Activated CD4-positive, alpha-beta T cell treated with anti-CD3 and anti-CD28 coated beads, Interleukin-2, Interleukin-4, amounts not matched to agents 100 ng/mL and 50 ng/mL, durations not matched to agents 16 hours and 8 hours (primary cell): ENCODE data around the gene AMBRA1.

Experiments used
- DNase-seq: peaks from one replicate; pipeline ENCODE4 v3.0.0-alpha.2; 2020; ENCODE audit warnings: low spot score

The AMBRA1 gene

DNA sequence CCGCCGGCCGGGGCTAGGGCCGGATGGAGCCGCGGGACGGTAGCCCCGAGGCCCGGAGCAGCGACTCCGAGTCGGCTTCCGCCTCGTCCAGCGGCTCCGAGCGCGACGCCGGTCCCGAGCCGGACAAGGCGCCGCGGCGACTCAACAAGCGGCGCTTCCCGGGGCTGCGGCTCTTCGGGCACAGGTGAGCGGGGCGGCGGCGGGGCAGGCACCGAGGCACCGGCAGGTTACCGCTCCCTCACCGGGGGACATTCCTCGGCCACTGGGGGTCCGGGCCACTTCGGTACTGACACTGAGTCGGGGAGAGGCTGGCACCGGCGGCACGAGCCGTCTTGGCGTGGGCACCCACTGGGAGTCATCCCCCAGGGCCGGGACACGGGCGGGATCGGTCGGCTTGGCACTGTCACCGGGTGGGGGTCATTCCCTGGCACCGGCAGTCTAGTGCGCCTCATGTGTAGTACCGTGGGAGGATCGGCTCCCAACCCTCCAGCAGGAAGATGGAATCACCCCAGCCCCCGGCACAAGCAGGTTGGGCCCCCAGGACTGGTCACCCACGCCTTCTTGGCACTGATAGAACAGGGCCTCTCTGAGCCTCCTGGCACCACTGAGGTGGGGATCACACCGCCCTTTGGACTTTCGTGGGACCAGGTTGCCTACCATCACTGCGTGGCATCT is 246.0 kb downstream of the AMBRA1 start:
- no peak for DNase-seq

DNA sequence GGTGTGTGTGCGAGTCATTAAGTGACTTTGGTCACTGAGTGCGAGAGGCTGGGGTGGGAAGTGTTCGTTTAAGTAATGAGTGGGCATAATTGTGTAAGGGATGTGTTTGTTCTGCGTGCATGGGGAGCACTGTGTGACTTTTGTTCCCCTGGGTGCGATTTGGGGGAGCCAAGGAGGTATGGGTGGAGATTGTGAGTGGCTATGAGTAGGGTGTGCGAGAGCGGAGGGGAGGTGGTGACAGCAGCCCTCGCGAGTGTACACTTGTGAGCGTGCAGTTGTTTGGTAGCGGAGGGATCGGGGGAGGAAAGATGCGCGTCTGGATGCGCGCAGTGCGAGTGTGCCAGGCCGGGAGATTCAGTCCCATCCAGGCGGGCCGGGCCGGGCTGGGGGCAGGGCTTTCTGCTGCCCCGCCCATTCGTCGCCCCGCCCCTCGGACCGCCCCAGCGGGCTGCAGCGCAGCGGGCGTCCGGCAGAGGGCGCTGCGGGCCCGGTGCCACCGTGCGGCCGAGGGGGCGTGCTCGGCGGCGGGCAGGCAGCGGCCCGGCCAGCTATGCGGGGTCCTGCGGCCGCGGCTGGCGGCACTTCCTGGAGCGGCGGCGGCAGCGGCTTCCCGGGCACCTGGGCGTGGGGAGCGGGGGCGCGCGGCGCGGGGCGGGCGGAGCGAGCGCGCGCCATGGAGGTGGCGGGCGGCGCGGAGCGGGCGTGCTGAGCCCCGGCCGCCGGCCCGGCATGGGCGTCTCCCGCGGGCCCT is 246.8 kb downstream of the AMBRA1 start, which contains the start of gene DGKZ:
DGKZ (plus strand) TSS at position 578 of the 751 bp plus-strand sequence. CDS start 197 bp downstream, outside the sequence.
- peak; percentile 85 for DNase-seq
